HCT116 (cell line): Measurements from ENCODE around the gene NDE1. TPM values are rescaled to one million over a fixed set of nuclear protein-coding genes. Genes with fewer than 3 reads are reported as not detected.

Source experiments
- ATAC-seq: fragments of 200-7000 bp; cut with Tn5 transposase; 2 replicates; pipeline ENCODE4 v1.9.1; 2020; ENCODE audit warnings: mild to moderate bottlenecking, moderate library complexity
- BruUV-seq: library from RNA; stranded (reverse); fragments of 400-500 nt; replicated peaks from 2 replicates; lab custom pipeline; 2021; lab: Mats Ljungman, UMichigan
- CTCF ChIA-PET: fragments of 300-600 bp; sonication (Branson Sonifier 250); formaldehyde crosslinking; loops from one replicate; lab custom pipeline; 2021; ENCODE audit warnings: antibody characterized with exemption; lab: Charles Lee
- POLR2A ChIA-PET: fragments of 300-600, 350-600 bp; sonication (Branson Sonifier 250); formaldehyde crosslinking; loops from one replicate; lab custom pipeline; 2021; ENCODE audit warnings: antibody characterized with exemption; lab: Charles Lee
- RAD21 ChIA-PET, 2 experiments: fragments of 300-600 bp; sonication (Branson Sonifier 250); formaldehyde crosslinking; loops; one replicate each; lab custom pipeline; 2023; ENCODE audit warnings: low total read pairs in 2 of 2; ENCODE audit not compliant: uncharacterized antibody in 2 of 2, unreplicated experiment in 2 of 2, low non-redundant PET in 1 of 2; lab: Charles Lee
- DNase-seq: peaks from one replicate; pipeline ENCODE4 v3.0.0-alpha.2; 2010; ENCODE audit warnings: low read depth, low spot score
- H2AFZ ChIP-seq: fragments of 200-600 bp; shearing (Covaris generic), sonication (generic); 2 replicates; pipeline ENCODE4 v1.6.1; 2017; ENCODE audit warnings: low read depth, mixed run types, mixed read lengths, antibody characterized with exemption, low read length; ENCODE audit not compliant: poor library complexity, severe bottlenecking
- H3K27ac ChIP-seq: 2 replicates; pipeline ENCODE4 v1.5.1; 2012; ENCODE audit warnings: low read depth, low read length
- H3K27me3 ChIP-seq: fragments of 200-600 bp; sonication (generic); 2 replicates; pipeline ENCODE4 v1.6.1; 2016; ENCODE audit warnings: mixed run types, low read length, mixed read lengths; ENCODE audit not compliant: insufficient read depth
- H3K36me3 ChIP-seq, 2 experiments: fragments of 200-500 bp in 1 of 2; fragments of 200-600 bp in 1 of 2; sonication (Bioruptor generic) in 1 of 2; sonication (generic) in 1 of 2; 2 replicates each; pipeline versions ENCODE4 v1.5.1 to v1.6.1; 2014 to 2016; ENCODE audit warnings: low read length in 2 of 2, inconsistent platforms in 1 of 2, mixed read lengths in 1 of 2, mixed run types in 1 of 2; ENCODE audit not compliant: insufficient read depth in 2 of 2, control insufficient read depth in 1 of 2
- H3K4me1 ChIP-seq, 2 experiments: fragments of 200-600 bp in 1 of 2; sonication (generic) in 1 of 2; 2 replicates each; pipeline versions ENCODE4 v1.5.1 to v1.6.1; 2012 to 2017; ENCODE audit warnings: low read length in 2 of 2, inconsistent platforms in 1 of 2, mild to moderate bottlenecking in 1 of 2, mixed read lengths in 1 of 2, mixed run types in 1 of 2, moderate library complexity in 1 of 2; ENCODE audit not compliant: insufficient read depth in 2 of 2, control insufficient read depth in 1 of 2
- H3K4me2 ChIP-seq: fragments of 200-600 bp; sonication (generic); 2 replicates; pipeline ENCODE4 v1.6.1; 2017; ENCODE audit warnings: mixed run types, low read length, mixed read lengths
- H3K4me3 ChIP-seq, 2 experiments: fragments of 200-600 bp in 1 of 2; sonication (generic) in 1 of 2; replicated peaks in 1 of 2; 2 replicates each; pipeline ENCODE4 v1.5.1; 2011 to 2016; ENCODE audit warnings: low read length in 2 of 2, control low read depth in 1 of 2, low read depth in 1 of 2, mild to moderate bottlenecking in 1 of 2, mixed read lengths in 1 of 2, mixed run types in 1 of 2
- H3K79me2 ChIP-seq: fragments of 200-600 bp; sonication (generic); 2 replicates; pipeline ENCODE4 v1.6.1; 2017; ENCODE audit warnings: mild to moderate bottlenecking, mixed run types, low read length, moderate library complexity, mixed read lengths; ENCODE audit not compliant: insufficient read depth
- H3K9ac ChIP-seq: fragments of 200-600 bp; sonication (generic); 2 replicates; pipeline ENCODE4 v1.6.1; 2016; ENCODE audit warnings: low read length, mixed read lengths
- H3K9me2 ChIP-seq: fragments of 200-600 bp; sonication (generic), shearing (Covaris generic); 2 replicates; pipeline ENCODE4 v1.6.1; 2017; ENCODE audit warnings: mixed run types, mild to moderate bottlenecking, moderate library complexity; ENCODE audit not compliant: insufficient read depth
- H3K9me3 ChIP-seq, 2 experiments: fragments of 200-500 bp in 1 of 2; fragments of 200-600 bp in 1 of 2; sonication (Bioruptor generic) in 1 of 2; sonication (generic) in 1 of 2; 2 replicates each; pipeline ENCODE4 v1.6.1; 2014 to 2017; ENCODE audit warnings: low read length in 2 of 2, mixed read lengths in 2 of 2, inconsistent platforms in 1 of 2, low read depth in 1 of 2, mild to moderate bottlenecking in 1 of 2, mixed run types in 1 of 2, moderate library complexity in 1 of 2; ENCODE audit not compliant: control insufficient read depth in 1 of 2, insufficient read depth in 1 of 2
- H4K20me1 ChIP-seq: fragments of 200-600 bp; sonication (generic), shearing (Covaris generic); 2 replicates; pipeline ENCODE4 v1.6.1; 2017; ENCODE audit warnings: mixed run types, mild to moderate bottlenecking, moderate library complexity; ENCODE audit not compliant: insufficient read depth
- CBX3 ChIP-seq: IDR thresholded peaks from 2 replicates; pipeline ENCODE4 v1.6.1; 2012; ENCODE audit warnings: low read depth
- CEBPB ChIP-seq: IDR thresholded peaks from 2 replicates; pipeline ENCODE4 v1.6.1; 2012; ENCODE audit warnings: low read depth
- CTCF ChIP-seq, 3 experiments: fragments of 200-600 bp in 1 of 3; sonication (generic) in 1 of 3; IDR thresholded peaks in 2 of 3; conservative IDR thresholded peaks in 1 of 3; 2 replicates each; pipeline ENCODE4 v1.5.1; 2012 to 2017; ENCODE audit warnings: low read depth in 2 of 3, low read length in 2 of 3, antibody characterized with exemption in 1 of 3, borderline replicate concordance in 1 of 3, control low read depth in 1 of 3, mild to moderate bottlenecking in 1 of 3, mixed read lengths in 1 of 3, mixed run types in 1 of 3, moderate library complexity in 1 of 3; ENCODE audit not compliant: insufficient read depth in 1 of 3
- EGR1 ChIP-seq: IDR thresholded peaks from 2 replicates; pipeline ENCODE4 v1.6.1; 2012; ENCODE audit warnings: low read depth
- ELF1 ChIP-seq: IDR thresholded peaks from 2 replicates; pipeline ENCODE4 v1.6.1; 2012; ENCODE audit warnings: low read depth, borderline replicate concordance
- EZH2 ChIP-seq: fragments of 200-600 bp; sonication (generic); IDR thresholded peaks from 2 replicates; pipeline ENCODE4 v1.6.1; 2017; ENCODE audit warnings: antibody characterized with exemption, mixed run types
- EZH2phosphoT487 ChIP-seq: fragments of 200-600 bp; IDR thresholded peaks from 2 replicates; pipeline ENCODE4 v1.6.1; 2018; ENCODE audit warnings: antibody characterized with exemption, borderline replicate concordance
- FOSL1 ChIP-seq: IDR thresholded peaks from 2 replicates; pipeline ENCODE4 v1.6.1; 2012; ENCODE audit warnings: low read depth
- MAX ChIP-seq: IDR thresholded peaks from 2 replicates; pipeline ENCODE4 v1.6.1; 2012
- POLR2A ChIP-seq: IDR thresholded peaks from 2 replicates; pipeline ENCODE4 v1.7.0; 2011; ENCODE audit warnings: borderline replicate concordance; ENCODE audit not compliant: insufficient read depth, insufficient read length; ENCODE audit errors: extremely low read depth
- REST ChIP-seq: IDR thresholded peaks from 2 replicates; pipeline ENCODE4 v1.6.1; 2012; ENCODE audit warnings: low read depth
- SIN3A ChIP-seq: IDR thresholded peaks from 2 replicates; pipeline ENCODE4 v1.6.1; 2012; ENCODE audit warnings: low read depth
- TCF7L2 ChIP-seq: IDR thresholded peaks from 2 replicates; pipeline ENCODE4 v1.7.0; 2011; ENCODE audit warnings: borderline replicate concordance, inconsistent platforms; ENCODE audit not compliant: insufficient read depth, insufficient read length; ENCODE audit errors: extremely low read depth
- YY1 ChIP-seq: IDR thresholded peaks from 2 replicates; pipeline ENCODE4 v1.6.1; 2011; ENCODE audit warnings: low read length, low read depth, moderate library complexity, mild to moderate bottlenecking; ENCODE audit not compliant: insufficient replicate concordance; ENCODE audit errors: extremely low read depth
- ZFX ChIP-seq: fragments of 450-650 bp; IDR thresholded peaks from 2 replicates; pipeline ENCODE4 v1.6.1; 2017
- ZNF274 ChIP-seq: fragments of 200-500 bp; sonication (Bioruptor generic); IDR thresholded peaks from 2 replicates; pipeline ENCODE4 v1.6.1; 2014; ENCODE audit warnings: mild to moderate bottlenecking, low read depth, low read length, inconsistent platforms
- intact Hi-C: fragments of 100-400 bp; cut with micrococcal nuclease; formaldehyde crosslinking; loops from 2 replicates; pipeline ENCODE4 v1.10.0; 2022
- total RNA-seq: library from RNA; stranded (reverse); gene quantifications from one replicate; pipeline ENCODE4 v1.2.1, GENCODE V29; 2021; ENCODE audit not compliant: unreplicated experiment

NDE1 gene
- total RNA-seq, 1 experiment from 2014 or later = 103 TPM

GRCh38 chr16:15699819-15700218 is 49.8 kb downstream of the NDE1 start:
- Histone ChIP-seq H3K9me3 (no peaks in the 10 kb centered on the region), H4K20me1 (no peaks in the 10 kb centered on the region), H3K4me3 (no peak overlapping the region), H2AFZ (no peak overlapping the region), H3K27ac (no peak overlapping the region), H3K36me3 (peaks cover 32 to 56% of the 10 kb centered on the region in 2 experiments), H3K79me2 (no peaks in the 10 kb centered on the region), H3K9ac (no peak overlapping the region), H3K9me2 (no peaks in the 10 kb centered on the region), H3K27me3 (no peaks in the 10 kb centered on the region), H3K4me1 (no peaks in the 10 kb centered on the region), H3K4me2 (no peak overlapping the region)
- ChIA-PET POLR2A (no interaction called here), CTCF (no interaction called here), RAD21 (no interaction called here)
- ATAC-seq (no peak), DNase-seq (no peak)
- intact Hi-C loops = loop anchor here (10.0 kb wide), 2 partner anchors 65 to 425 kb away; no protein-coding TSS in a partner anchor
- BruUV-seq = TSS peak; percentile 17
- TF ChIP-seq FOSL1 (no peak), SIN3A (no peak), CEBPB (no peak), ZNF274 (no peak), REST (no peak), EZH2phosphoT487 (no peak), YY1 (no peak), EZH2 (no peak), TCF7L2 (no peak), CTCF (IDR thresholded peaks at IDR 0.05 in 2 of 3, conservative IDR thresholded peaks at IDR 0.05 in 1 of 3; ENCODE audit: borderline replicate concordance in 1 of 3, insufficient read depth in 1 of 3, low read depth in 2 of 3, low read length in 2 of 3) (no peak), ZFX (no peak), EGR1 (no peak), ELF1 (no peak), MAX (no peak), CBX3 (no peak), POLR2A (no peak)
